GM12892 (cell line): Measurements from ENCODE around the gene KRTAP5-6.

Source experiments
- POLR2A ChIP-seq: IDR thresholded peaks from 2 replicates; pipeline ENCODE4 v1.6.1; 2011; ENCODE audit warnings: low read depth, low read length, control low read depth
- POLR2AphosphoS5 ChIP-seq: IDR thresholded peaks from 2 replicates; pipeline ENCODE4 v1.6.1; 2011; ENCODE audit warnings: low read depth, low read length, control low read depth

- TF ChIP-seq POLR2AphosphoS5 (no peak), POLR2A (no peak)
These were observed 39.5 kb downstream of the KRTAP5-6 start for GRCh38 chr11:1736447-1736992.
